ENCODE measurements around the gene KIF1B. TPM values are rescaled to one million over a fixed set of nuclear protein-coding genes. Genes with fewer than 3 reads are reported as not detected.

The KIF1B gene
- total and polyA plus RNA-seq, 9 of the 15 experiments (the other 6 are each of a cell fraction or from before 2014, with no cell fraction given): 2.8 to 19.8 (median 11.9) TPM

GRCh38 chr1:10398734-10399443 lies 188.5 kb downstream of the KIF1B start, which contains the start of gene PGD (continued):
- TF ChIP-seq, protein P1, sequence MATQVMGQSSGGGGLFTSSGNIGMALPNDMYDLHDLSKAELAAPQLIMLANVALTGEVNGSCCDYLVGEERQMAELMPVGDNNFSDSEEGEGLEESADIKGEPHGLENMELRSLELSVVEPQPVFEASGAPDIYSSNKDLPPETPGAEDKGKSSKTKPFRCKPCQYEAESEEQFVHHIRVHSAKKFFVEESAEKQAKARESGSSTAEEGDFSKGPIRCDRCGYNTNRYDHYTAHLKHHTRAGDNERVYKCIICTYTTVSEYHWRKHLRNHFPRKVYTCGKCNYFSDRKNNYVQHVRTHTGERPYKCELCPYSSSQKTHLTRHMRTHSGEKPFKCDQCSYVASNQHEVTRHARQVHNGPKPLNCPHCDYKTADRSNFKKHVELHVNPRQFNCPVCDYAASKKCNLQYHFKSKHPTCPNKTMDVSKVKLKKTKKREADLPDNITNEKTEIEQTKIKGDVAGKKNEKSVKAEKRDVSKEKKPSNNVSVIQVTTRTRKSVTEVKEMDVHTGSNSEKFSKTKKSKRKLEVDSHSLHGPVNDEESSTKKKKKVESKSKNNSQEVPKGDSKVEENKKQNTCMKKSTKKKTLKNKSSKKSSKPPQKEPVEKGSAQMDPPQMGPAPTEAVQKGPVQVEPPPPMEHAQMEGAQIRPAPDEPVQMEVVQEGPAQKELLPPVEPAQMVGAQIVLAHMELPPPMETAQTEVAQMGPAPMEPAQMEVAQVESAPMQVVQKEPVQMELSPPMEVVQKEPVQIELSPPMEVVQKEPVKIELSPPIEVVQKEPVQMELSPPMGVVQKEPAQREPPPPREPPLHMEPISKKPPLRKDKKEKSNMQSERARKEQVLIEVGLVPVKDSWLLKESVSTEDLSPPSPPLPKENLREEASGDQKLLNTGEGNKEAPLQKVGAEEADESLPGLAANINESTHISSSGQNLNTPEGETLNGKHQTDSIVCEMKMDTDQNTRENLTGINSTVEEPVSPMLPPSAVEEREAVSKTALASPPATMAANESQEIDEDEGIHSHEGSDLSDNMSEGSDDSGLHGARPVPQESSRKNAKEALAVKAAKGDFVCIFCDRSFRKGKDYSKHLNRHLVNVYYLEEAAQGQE (IDR thresholded peaks at IDR 0.05; ENCODE audit: borderline replicate concordance): peak; percentile 97
- TF ChIP-seq, protein P1 (CRISPR knock-in tag; IDR thresholded peaks at IDR 0.05; ENCODE audit: low read depth): peak; percentile 72
- TF ChIP-seq RFX1 (IDR thresholded peaks at IDR 0.05) (peak; percentile 97), PRPF4 (IDR thresholded peaks at IDR 0.05; ENCODE audit: insufficient read depth, low read depth, low read length, poor library complexity, severe bottlenecking) (peak; percentile 70), ZNF354B (CRISPR knock-in tag; IDR thresholded peaks at IDR 0.05) (no peak), POLR2G (IDR thresholded peaks at IDR 0.05; ENCODE audit: low read depth, low read length) (peak; percentile 100), ZNF133 (CRISPR knock-in tag; IDR thresholded peaks at IDR 0.05) (no peak), CHD4 (IDR thresholded peaks at IDR 0.05; ENCODE audit: insufficient read depth, insufficient replicate concordance, low read depth, low read length, poor library complexity, severe bottlenecking) (no peak), ETV5 (CRISPR knock-in tag; IDR thresholded peaks at IDR 0.05; ENCODE audit: low read depth) (peak; percentile 44), POLR2H (tag; IDR thresholded peaks at IDR 0.05; ENCODE audit: low read depth) (peak; percentile 81), ZNF583 (CRISPR knock-in tag; IDR thresholded peaks at IDR 0.05) (0 out of 2 replicates have a peak, but pooled peaks have one; percentile 49), PTBP1 (IDR thresholded peaks at IDR 0.05; ENCODE audit: low read depth, low read length) (no peak), EP400 (IDR thresholded peaks at IDR 0.05) (peak; percentile 87), CXXC5 (CRISPR knock-in tag; IDR thresholded peaks at IDR 0.05) (peak; percentile 99), ZKSCAN1 (IDR thresholded peaks at IDR 0.05; ENCODE audit: low read depth, low read length) (0 out of 2 replicates have a peak, but pooled peaks have one; percentile 9), MAFK (IDR thresholded peaks at IDR 0.05; ENCODE audit: low read length) (no peak), ATF1 (CRISPR knock-in tag; IDR thresholded peaks at IDR 0.05) (peak; percentile 6), ATF1 (tag; IDR thresholded peaks at IDR 0.05) (peak; percentile 92), HMBOX1 (IDR thresholded peaks at IDR 0.05) (peak; percentile 31; the same call in 1 of the 2 replicates), TAF7 (tag; IDR thresholded peaks at IDR 0.05) (peak; percentile 83), MYNN (IDR thresholded peaks at IDR 0.05) (peak; percentile 78; the same call in 1 of the 2 replicates), MYNN (CRISPR knock-in tag; IDR thresholded peaks at IDR 0.05) (no peak)
